Thyroid gland (tissue), 4 donors: ENCODE results near the gene CHCT1. TPM values are rescaled to one million over a fixed set of nuclear protein-coding genes. Genes with fewer than 3 reads are reported as not detected.

Experiments
- DNase-seq, 2 donors: peaks; one replicate each; pipeline ENCODE4 v3.0.0-alpha.2; 2019
- H3K27ac ChIP-seq, 3 donors: fragments of 200-600 bp; sonication (generic); 1 replicate in 2 of 3; 2 replicates in 1 of 3; pipeline ENCODE4 v1.5.1; 2016 to 2019; ENCODE audit warnings: mild to moderate bottlenecking in 1 of 3, moderate library complexity in 1 of 3
- H3K27me3 ChIP-seq: fragments of 200-600 bp; sonication (generic); one replicate; pipeline ENCODE4 v1.5.1; 2019
- H3K36me3 ChIP-seq, 2 donors: fragments of 200-600 bp; sonication (generic); one replicate each; pipeline ENCODE4 v1.5.1; 2016 to 2019
- H3K4me1 ChIP-seq, 2 donors: fragments of 200-600 bp; sonication (generic); one replicate each; pipeline ENCODE4 v1.5.1; 2017 to 2019
- H3K4me3 ChIP-seq, 3 donors: fragments of 200-600 bp; sonication (generic); replicated peaks in 1 of 3; 1 replicate in 2 of 3; 2 replicates in 1 of 3; pipeline ENCODE4 v1.5.1; 2016; ENCODE audit warnings: mild to moderate bottlenecking in 1 of 3
- H3K9me3 ChIP-seq: fragments of 200-600 bp; sonication (generic); one replicate; pipeline ENCODE4 v1.5.1; 2017
- POLR2A ChIP-seq, 2 donors: fragments of 450-650 bp; IDR thresholded peaks; one replicate each; pipeline ENCODE4 v1.6.1; 2017; ENCODE audit warnings: antibody characterized with exemption in 2 of 2, mild to moderate bottlenecking in 2 of 2, moderate library complexity in 1 of 2
- WGBS, 2 donors: methylation state at CpG; one replicate each; pipeline ENCODE4 v1.1.5; 2017; 5-methylcytosine and 5-hydroxymethylcytosine counted together
- intact Hi-C: fragments of 100-400 bp; cut with DNase I; formaldehyde crosslinking; loops from one replicate; pipeline ENCODE4 v1.15.1; 2023
- total RNA-seq, 4 donors: library from RNA; depleted of rRNA; stranded (reverse); fragments of >200 nt; gene quantifications; one replicate each; pipeline ENCODE4 v1.2.3, GENCODE V29; 2016
- TF ChIP-seq, protein P1 (sequence below), 6 experiments: fragments of 200-600 bp in 3 of 6; fragments of 450-650 bp in 3 of 6; sonication (generic) in 3 of 6; IDR thresholded peaks; one replicate each; pipeline ENCODE4 v1.5.1; 2016 to 2019; ENCODE audit warnings: antibody characterized with exemption in 6 of 6, mild to moderate bottlenecking in 2 of 6, inconsistent platforms in 1 of 6, moderate library complexity in 1 of 6

CHCT1 gene
- total RNA-seq, 4 donors from 2014 or later = not detected

DNA sequence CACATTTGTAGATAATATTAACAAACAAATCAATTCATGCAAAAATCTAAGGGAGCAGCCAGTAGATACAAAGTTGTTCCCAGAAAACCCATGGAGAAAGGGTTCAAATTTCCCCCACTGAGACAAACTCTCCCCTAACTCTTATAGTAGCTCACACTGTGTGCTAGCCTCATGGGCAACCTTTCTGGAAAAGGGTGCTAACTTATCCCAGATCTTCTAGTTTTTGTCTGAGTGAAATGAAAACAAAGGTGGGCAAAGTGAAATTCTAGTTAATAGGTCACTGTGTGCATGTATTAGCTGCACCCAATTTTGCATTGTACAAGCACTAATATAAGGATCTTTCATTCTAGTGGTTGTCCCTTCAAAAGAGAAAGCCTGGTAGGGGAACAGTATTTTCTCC is 20.5 kb upstream of the CHCT1 start:
- no peaks in the 10 kb centered on the region for H3K4me1 ChIP-seq
- DNase-seq = no peak
- no peaks in the 10 kb centered on the region for H3K36me3 ChIP-seq
- no peaks in the 10 kb centered on the region for H3K9me3 ChIP-seq
- no peak overlapping the region for H3K27ac ChIP-seq
- intact Hi-C loops = no loop called here
- no peaks in the 10 kb centered on the region for H3K27me3 ChIP-seq
- H3K4me3 ChIP-seq = no peak overlapping the region
- TF ChIP-seq, protein P1, sequence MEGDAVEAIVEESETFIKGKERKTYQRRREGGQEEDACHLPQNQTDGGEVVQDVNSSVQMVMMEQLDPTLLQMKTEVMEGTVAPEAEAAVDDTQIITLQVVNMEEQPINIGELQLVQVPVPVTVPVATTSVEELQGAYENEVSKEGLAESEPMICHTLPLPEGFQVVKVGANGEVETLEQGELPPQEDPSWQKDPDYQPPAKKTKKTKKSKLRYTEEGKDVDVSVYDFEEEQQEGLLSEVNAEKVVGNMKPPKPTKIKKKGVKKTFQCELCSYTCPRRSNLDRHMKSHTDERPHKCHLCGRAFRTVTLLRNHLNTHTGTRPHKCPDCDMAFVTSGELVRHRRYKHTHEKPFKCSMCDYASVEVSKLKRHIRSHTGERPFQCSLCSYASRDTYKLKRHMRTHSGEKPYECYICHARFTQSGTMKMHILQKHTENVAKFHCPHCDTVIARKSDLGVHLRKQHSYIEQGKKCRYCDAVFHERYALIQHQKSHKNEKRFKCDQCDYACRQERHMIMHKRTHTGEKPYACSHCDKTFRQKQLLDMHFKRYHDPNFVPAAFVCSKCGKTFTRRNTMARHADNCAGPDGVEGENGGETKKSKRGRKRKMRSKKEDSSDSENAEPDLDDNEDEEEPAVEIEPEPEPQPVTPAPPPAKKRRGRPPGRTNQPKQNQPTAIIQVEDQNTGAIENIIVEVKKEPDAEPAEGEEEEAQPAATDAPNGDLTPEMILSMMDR (IDR thresholded peaks at IDR 0.05) = no peak
- TF ChIP-seq POLR2A (IDR thresholded peaks at IDR 0.05) = no peak

DNA sequence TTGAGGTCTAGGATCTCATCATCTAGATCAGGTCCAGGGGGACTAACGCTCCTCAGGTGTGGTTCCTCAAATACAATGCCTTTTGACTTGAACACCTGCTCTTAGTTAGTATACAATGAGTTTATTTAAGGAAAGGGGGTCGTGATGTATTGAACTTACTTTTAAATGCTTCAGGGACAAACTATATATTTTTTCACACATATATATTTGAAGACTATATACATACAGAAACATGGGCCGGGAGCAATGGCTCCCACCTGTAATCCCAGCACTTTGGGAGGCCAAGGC is 18.8 kb upstream of the CHCT1 start:
- TF ChIP-seq, protein P1 (IDR thresholded peaks at IDR 0.05) = no peak
- TF ChIP-seq POLR2A (IDR thresholded peaks at IDR 0.05) = no peak
- Histone ChIP-seq H3K4me3 (no peak overlapping the region), H3K27ac (no peak overlapping the region), H3K27me3 (no peaks in the 10 kb centered on the region), H3K36me3 (no peaks in the 10 kb centered on the region), H3K4me1 (no peaks in the 10 kb centered on the region), H3K9me3 (no peaks in the 10 kb centered on the region)
- DNase-seq = no peak
- 85 to 90% methylated on average over 3 of the region's 3 CpGs for WGBS, 2 donors
- intact Hi-C loops = no loop called here

DNA sequence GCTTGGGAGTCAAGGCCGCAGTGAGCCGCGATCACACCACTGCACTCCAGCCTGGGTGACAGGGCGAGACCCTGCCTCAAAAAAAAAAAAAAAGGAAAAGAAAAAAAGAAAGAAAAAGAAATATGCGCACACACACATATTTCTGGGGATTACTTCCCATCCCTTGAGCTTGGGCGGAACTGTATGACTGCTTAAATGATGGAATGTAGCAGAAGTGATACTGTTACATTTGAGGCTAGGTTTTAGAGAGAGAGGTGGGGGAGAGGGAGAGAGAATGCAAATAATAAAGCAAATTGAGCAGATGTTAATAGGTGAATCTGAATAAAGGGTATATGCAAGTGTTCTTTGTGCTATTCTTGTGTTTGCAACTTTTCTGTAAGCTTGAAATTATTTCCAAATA is 18.3 kb upstream of the CHCT1 start:
- no peaks in the 10 kb centered on the region for H3K36me3 ChIP-seq
- no peak overlapping the region for H3K27ac ChIP-seq
- H3K4me3 ChIP-seq = no peak overlapping the region
- WGBS, 2 donors = 91 to 93% methylated on average over 6 of the region's 6 CpGs
- H3K9me3 ChIP-seq = no peaks in the 10 kb centered on the region
- no peaks in the 10 kb centered on the region for H3K27me3 ChIP-seq
- TF ChIP-seq POLR2A (IDR thresholded peaks at IDR 0.05) = no peak
- TF ChIP-seq, protein P1 (IDR thresholded peaks at IDR 0.05) = no peak
- intact Hi-C loops = no loop called here
- H3K4me1 ChIP-seq = no peaks in the 10 kb centered on the region
- DNase-seq = no peak

DNA sequence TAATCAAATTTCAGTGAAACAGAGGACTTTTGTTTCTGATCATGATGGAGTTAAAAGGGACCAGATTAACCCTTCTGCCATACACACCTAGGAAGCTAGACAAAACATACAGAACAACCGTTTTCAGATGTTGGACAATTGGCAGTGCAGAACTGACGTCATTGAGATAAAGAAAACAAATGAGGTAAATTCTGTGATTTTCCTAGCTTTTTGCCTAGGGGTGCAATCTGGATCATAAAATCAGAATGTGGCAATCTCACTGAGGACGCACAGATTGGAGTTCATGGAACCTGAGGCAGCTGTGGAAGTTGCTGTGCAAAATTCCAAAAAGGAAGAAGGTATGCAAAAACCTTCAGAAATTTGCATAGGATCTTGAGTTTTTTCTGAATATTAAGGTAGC is 15.4 kb upstream of the CHCT1 start:
- Histone ChIP-seq H3K36me3 (no peaks in the 10 kb centered on the region), H3K9me3 (no peaks in the 10 kb centered on the region), H3K4me3 (no peak overlapping the region), H3K4me1 (no peaks in the 10 kb centered on the region), H3K27ac (no peak overlapping the region), H3K27me3 (no peaks in the 10 kb centered on the region)
- WGBS, 2 donors = 58 to 64% methylated on average over 3 of the region's 3 CpGs
- TF ChIP-seq POLR2A (IDR thresholded peaks at IDR 0.05) = no peak
- TF ChIP-seq, protein P1 (IDR thresholded peaks at IDR 0.05) = no peak
- DNase-seq = no peak
- intact Hi-C loops = no loop called here

DNA sequence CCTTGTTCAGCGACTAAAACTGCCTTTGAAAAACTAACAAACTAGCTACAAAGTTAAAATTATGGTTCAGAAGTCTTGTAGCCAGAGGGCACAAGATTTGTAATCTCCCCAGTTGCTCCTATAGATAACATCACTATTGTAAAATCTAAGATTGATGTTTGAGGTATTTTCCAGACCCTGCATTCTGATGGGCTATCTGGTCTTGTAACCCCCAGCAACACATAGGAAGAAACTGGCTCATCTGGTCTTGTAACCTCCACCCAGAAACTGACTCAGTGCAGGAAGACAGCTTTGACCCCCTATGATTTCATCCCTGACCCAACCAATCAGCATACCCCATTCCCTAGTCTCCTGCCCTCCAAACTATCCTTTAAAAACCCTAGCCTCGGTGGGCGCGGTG is 12.3 kb upstream of the CHCT1 start:
- H3K27ac ChIP-seq = no peak overlapping the region
- no peak for TF ChIP-seq POLR2A (IDR thresholded peaks at IDR 0.05)
- TF ChIP-seq, protein P1 (IDR thresholded peaks at IDR 0.05) = no peak
- intact Hi-C loops = no loop called here
- no peaks in the 10 kb centered on the region for H3K36me3 ChIP-seq
- H3K4me3 ChIP-seq = no peak overlapping the region
- DNase-seq = no peak
- no peaks in the 10 kb centered on the region for H3K4me1 ChIP-seq
- H3K27me3 ChIP-seq = no peaks in the 10 kb centered on the region
- 84 to 96% methylated on average over 4 of the region's 4 CpGs for WGBS, 2 donors
- no peaks in the 10 kb centered on the region for H3K9me3 ChIP-seq
